ENCODE measurements around the gene PSG5. TPM values are rescaled to one million over a fixed set of nuclear protein-coding genes. Genes with fewer than 3 reads are reported as not detected.
"Not testable (repeated sequence)": the region's sequence is repeated elsewhere in the genome, so short reads cannot be mapped to it uniquely, and the experiment has no call there.

PSG5 gene
- total and polyA plus RNA-seq, 5 donors, result not detected

GRCh38 chr19:43181869-43182771 lies 4.2 kb downstream of the PSG5 start:
- WGBS, result 62% methylated on average over 4 of the region's 4 CpGs

DNA sequence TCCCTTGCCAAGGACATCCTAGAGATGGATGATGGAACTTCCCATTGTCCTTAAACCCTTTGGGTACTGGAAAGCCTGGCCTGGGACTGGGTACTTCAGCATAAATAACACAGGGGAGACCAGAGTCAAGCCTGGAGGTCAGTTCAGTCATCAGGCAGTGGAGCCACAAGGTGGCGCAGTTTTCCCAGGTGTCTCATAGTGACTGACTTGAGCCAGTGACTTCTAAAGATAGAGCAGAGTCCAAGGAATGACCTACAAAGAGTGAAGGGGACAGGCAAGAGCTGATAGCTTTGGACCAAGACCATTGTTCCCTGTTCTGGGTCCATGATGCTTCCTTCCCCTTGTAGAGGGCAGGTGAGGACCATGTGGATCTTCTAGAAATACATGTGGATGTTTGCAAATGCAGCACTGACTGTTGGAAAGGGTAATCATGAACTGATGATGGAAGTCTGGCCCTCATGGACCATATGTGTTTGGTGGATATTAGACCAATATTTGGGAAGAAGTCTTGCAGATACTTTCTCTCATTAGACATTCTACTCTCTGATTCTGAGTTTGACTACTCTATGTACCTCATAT lies 6.7 kb downstream of the PSG5 start:
- intact Hi-C loops (cut with DNase I); DNase-seq; ATAC-seq; H3K27ac ChIP-seq (ENCODE audit: low read length); H3K4me1 ChIP-seq (ENCODE audit: control insufficient read depth, insufficient read depth, low read length); H3K27me3 ChIP-seq (ENCODE audit: control insufficient read depth, insufficient read depth); H3K9me3 ChIP-seq (ENCODE audit: control insufficient read depth, low read length); H3K4me3 ChIP-seq (ENCODE audit: low read length): not testable (repeated sequence)
- WGBS, result 4% methylated on average over 1 of the region's 1 CpG

More at GRCh38 chr19:43181869-43182771, 4.2 kb downstream of the PSG5 start:
- H3K9me3 ChIP-seq (ENCODE audit: control insufficient read depth, low read length); ATAC-seq; H3K27me3 ChIP-seq (ENCODE audit: control insufficient read depth, insufficient read depth); H3K4me1 ChIP-seq (ENCODE audit: control insufficient read depth, insufficient read depth, low read length); H3K4me3 ChIP-seq (ENCODE audit: low read length); intact Hi-C loops (cut with DNase I); H3K27ac ChIP-seq (ENCODE audit: low read length); DNase-seq: not testable (repeated sequence)

- H3K9me3 ChIP-seq (ENCODE audit: control insufficient read depth, low read length); H3K4me3 ChIP-seq (ENCODE audit: low read length); DNase-seq; ATAC-seq; H3K27ac ChIP-seq (ENCODE audit: low read length); H3K27me3 ChIP-seq (ENCODE audit: control insufficient read depth, insufficient read depth); H3K4me1 ChIP-seq (ENCODE audit: control insufficient read depth, insufficient read depth, low read length); intact Hi-C loops (cut with DNase I): not testable (repeated sequence)
- WGBS, result 90% methylated on average over 3 of the region's 3 CpGs
Measured at GRCh38 chr19:43178577-43178976, 7.8 kb downstream of the PSG5 start.

DNA sequence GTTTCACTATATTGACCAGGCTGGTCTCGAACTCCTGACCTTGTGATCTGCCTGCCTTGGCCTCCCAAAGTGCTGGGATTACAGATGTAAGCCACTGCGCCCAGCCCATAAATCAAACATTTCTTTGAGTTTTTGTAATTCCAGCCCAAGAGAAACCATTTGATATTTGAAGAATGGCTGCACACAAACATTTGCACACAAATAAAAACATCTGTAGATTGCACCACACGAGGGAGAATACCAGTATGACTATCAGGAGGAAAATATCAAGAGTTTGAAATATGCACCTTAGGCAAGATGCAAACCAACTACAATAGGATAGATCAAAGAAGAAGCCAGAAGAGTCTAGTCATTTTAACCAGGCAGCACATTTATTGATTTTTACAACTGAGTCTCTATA lies 20.4 kb downstream of the PSG5 start:
- not testable (repeated sequence) for ATAC-seq
- WGBS, result 60% methylated on average over 3 of the region's 3 CpGs

GRCh38 chr19:43163135-43163534 lies 23.2 kb downstream of the PSG5 start:
- DNase-seq; H3K4me1 ChIP-seq (ENCODE audit: control insufficient read depth, insufficient read depth, low read length); intact Hi-C loops (cut with DNase I); H3K4me3 ChIP-seq (ENCODE audit: low read length); H3K27me3 ChIP-seq (ENCODE audit: control insufficient read depth, insufficient read depth); H3K27ac ChIP-seq (ENCODE audit: low read length); ATAC-seq; H3K9me3 ChIP-seq (ENCODE audit: control insufficient read depth, low read length): not testable (repeated sequence)
- WGBS, result 73% methylated on average over 3 of the region's 3 CpGs

More for the DNA sequence above, 20.4 kb downstream of the PSG5 start:
- H3K9me3 ChIP-seq (ENCODE audit: control insufficient read depth, low read length); H3K27me3 ChIP-seq (ENCODE audit: control insufficient read depth, insufficient read depth); H3K27ac ChIP-seq (ENCODE audit: low read length); H3K4me1 ChIP-seq (ENCODE audit: control insufficient read depth, insufficient read depth, low read length); DNase-seq; H3K4me3 ChIP-seq (ENCODE audit: low read length); intact Hi-C loops (cut with DNase I): not testable (repeated sequence)

GRCh38 chr19:43162261-43162660 lies 24.1 kb downstream of the PSG5 start:
- H3K4me3 ChIP-seq (ENCODE audit: low read length); intact Hi-C loops (cut with DNase I); H3K9me3 ChIP-seq (ENCODE audit: control insufficient read depth, low read length); ATAC-seq; DNase-seq; H3K4me1 ChIP-seq (ENCODE audit: control insufficient read depth, insufficient read depth, low read length); H3K27me3 ChIP-seq (ENCODE audit: control insufficient read depth, insufficient read depth); H3K27ac ChIP-seq (ENCODE audit: low read length): not testable (repeated sequence)
- 47% methylated on average over 2 of the region's 2 CpGs for WGBS

DNA sequence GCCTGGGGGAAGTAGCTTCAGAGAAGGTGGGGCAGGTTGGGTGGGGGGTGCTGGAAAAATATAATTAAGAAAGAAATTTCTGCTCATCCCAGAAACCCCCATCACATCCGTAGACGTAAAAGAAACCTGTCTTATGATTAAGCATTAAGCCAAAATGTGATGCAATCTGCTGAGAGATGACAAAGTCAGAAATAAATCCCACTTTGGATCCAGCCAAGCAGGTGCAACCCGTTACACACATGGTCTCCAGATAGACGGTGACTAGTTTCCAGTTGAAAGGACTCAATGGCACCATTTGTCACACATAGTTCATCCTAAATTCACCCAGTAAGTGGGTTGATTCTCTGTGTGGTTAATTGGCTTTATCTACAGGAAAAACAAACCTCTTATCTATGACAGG lies 34.1 kb downstream of the PSG5 start:
- Histone ChIP-seq H3K27ac (ENCODE audit: low read length) (no peak overlapping the region), H3K27me3 (ENCODE audit: control insufficient read depth, insufficient read depth) (no peaks in the 10 kb centered on the region), H3K4me1 (ENCODE audit: control insufficient read depth, insufficient read depth, low read length) (no peaks in the 10 kb centered on the region), H3K9me3 (ENCODE audit: control insufficient read depth, low read length) (no peaks in the 10 kb centered on the region), H3K4me3 (ENCODE audit: low read length) (no peak overlapping the region)
- intact Hi-C loops (cut with DNase I), result no loop called here
- no peak for DNase-seq
- ATAC-seq, result no peak
- WGBS, result 62% methylated on average over 4 of the region's 4 CpGs

DNA sequence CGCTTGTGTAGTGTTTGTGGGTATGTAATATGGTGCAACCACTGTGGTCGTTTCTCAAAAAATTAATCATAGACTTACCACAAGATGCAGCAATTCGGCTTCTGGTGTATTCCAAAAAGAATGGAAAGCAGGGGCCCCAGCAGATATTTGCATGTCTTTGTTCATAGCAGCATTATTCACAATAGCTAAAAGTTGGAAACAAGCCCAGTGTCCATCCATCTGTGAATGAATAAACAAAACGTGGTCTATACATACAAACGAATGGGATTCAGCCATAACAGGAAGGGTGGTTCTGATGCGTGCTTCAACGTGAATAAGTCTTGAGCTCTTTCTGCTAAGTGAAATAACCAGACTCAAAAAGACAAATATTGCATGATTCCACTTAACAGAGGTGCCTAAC lies 36.5 kb downstream of the PSG5 start:
- H3K27ac ChIP-seq (ENCODE audit: low read length); H3K27me3 ChIP-seq (ENCODE audit: control insufficient read depth, insufficient read depth); H3K4me1 ChIP-seq (ENCODE audit: control insufficient read depth, insufficient read depth, low read length); DNase-seq; intact Hi-C loops (cut with DNase I); H3K9me3 ChIP-seq (ENCODE audit: control insufficient read depth, low read length); H3K4me3 ChIP-seq (ENCODE audit: low read length); ATAC-seq: not testable (repeated sequence)
- WGBS, result 71% methylated on average over 7 of the region's 7 CpGs

GRCh38 chr19:43148233-43148632 lies 38.1 kb downstream of the PSG5 start:
- 64% methylated on average over 1 of the region's 1 CpG for WGBS
- H3K9me3 ChIP-seq (ENCODE audit: control insufficient read depth, low read length), result no peaks in the 10 kb centered on the region

DNA sequence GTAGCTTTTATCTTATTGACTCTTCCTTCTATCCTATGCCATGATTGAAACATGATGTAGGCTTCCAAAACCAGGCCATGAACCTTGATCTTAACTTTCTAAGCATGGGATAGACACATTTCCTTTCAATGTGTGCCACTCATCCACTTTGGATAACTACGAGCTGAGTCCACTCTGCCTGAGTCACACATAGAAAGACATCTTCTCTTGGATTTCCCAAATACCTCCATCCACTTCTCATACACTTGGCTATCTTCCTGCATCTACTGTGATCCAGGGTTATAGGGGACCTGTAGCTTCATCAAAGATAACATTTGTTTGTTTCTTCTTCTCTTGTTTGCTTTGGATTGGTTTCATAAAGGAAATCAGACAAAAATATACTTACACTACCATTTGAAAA lies 44.6 kb downstream of the PSG5 start:
- intact Hi-C loops (cut with DNase I); H3K9me3 ChIP-seq (ENCODE audit: control insufficient read depth, low read length); H3K27ac ChIP-seq (ENCODE audit: low read length); H3K4me3 ChIP-seq (ENCODE audit: low read length); H3K27me3 ChIP-seq (ENCODE audit: control insufficient read depth, insufficient read depth); H3K4me1 ChIP-seq (ENCODE audit: control insufficient read depth, insufficient read depth, low read length); ATAC-seq; DNase-seq: not testable (repeated sequence)
- WGBS, result 68% methylated on average over 1 of the region's 1 CpG

More at GRCh38 chr19:43148233-43148632, 38.1 kb downstream of the PSG5 start:
- DNase-seq (no peak), ATAC-seq (no peak)
- Histone ChIP-seq H3K4me3 (ENCODE audit: low read length) (no peak overlapping the region), H3K27me3 (ENCODE audit: control insufficient read depth, insufficient read depth) (no peaks in the 10 kb centered on the region), H3K4me1 (ENCODE audit: control insufficient read depth, insufficient read depth, low read length) (no peaks in the 10 kb centered on the region), H3K27ac (ENCODE audit: low read length) (no peak overlapping the region)
- intact Hi-C loops (cut with DNase I), result no loop called here

GRCh38 chr19:43132696-43133095 lies 53.6 kb downstream of the PSG5 start:
- no peak for DNase-seq
- intact Hi-C loops (cut with DNase I), result no loop called here
- Histone ChIP-seq H3K4me1 (ENCODE audit: control insufficient read depth, insufficient read depth, low read length) (no peaks in the 10 kb centered on the region), H3K27ac (ENCODE audit: low read length) (no peak overlapping the region), H3K27me3 (ENCODE audit: control insufficient read depth, insufficient read depth) (no peaks in the 10 kb centered on the region), H3K4me3 (ENCODE audit: low read length) (no peak overlapping the region), H3K9me3 (ENCODE audit: control insufficient read depth, low read length) (no peaks in the 10 kb centered on the region)
- 48% methylated on average over 6 of the region's 6 CpGs for WGBS
- no peak for ATAC-seq

Data from right cardiac atrium (tissue), 5 donors.